ENCODE measurements around the gene TIAL1. TPM values are rescaled to one million over a fixed set of nuclear protein-coding genes. Genes with fewer than 3 reads are reported as not detected.
A peak's percentile ranks its signal among the peaks of the same experiment; 100 is the strongest.

The TIAL1 gene
- total and polyA plus RNA-seq, 5 donors from 2014 or later, result 9.2 to 205 (median 12.4) TPM

- H3K4me1 Mint-ChIP-seq, result peaks cover 6 to 23% (median 12%) of the 10 kb centered on the region in 4 donors
- peaks cover 0 to 7% of the 10 kb centered on the region in 2 experiments for H3K9me3 ChIP-seq (ENCODE audit: control insufficient read depth in 2 of 2, low read length in 2 of 2)
- H3K27ac ChIP-seq (ENCODE audit: insufficient read depth, low read length, poor library complexity, severe bottlenecking), result no peak overlapping the region
- no peaks in the 10 kb centered on the region for H3K36me3 ChIP-seq (ENCODE audit: control insufficient read depth, insufficient read depth, low read length)
- ATAC-seq (ENCODE audit: low read depth in 2 of 2) (no peak), DNase-seq (no peak)
- no peaks in the 10 kb centered on the region for H3K36me3 Mint-ChIP-seq
- H3K9me3 Mint-ChIP-seq, result no peaks in the 10 kb centered on the region
- peaks cover 14% of the 10 kb centered on the region for H3K4me1 ChIP-seq (ENCODE audit: control insufficient read depth, insufficient read depth, low read length, poor library complexity, severe bottlenecking)
- no peak overlapping the region for H3K4me3 Mint-ChIP-seq
- H3K27ac Mint-ChIP-seq, result no peak overlapping the region
- H3K27me3 ChIP-seq (ENCODE audit: control insufficient read depth, insufficient read depth, low read length), result no peaks in the 10 kb centered on the region
- no peak overlapping the region for H3K4me3 ChIP-seq (ENCODE audit: low read depth, low read length)
- H3K27me3 Mint-ChIP-seq, result peaks cover 11% of the 10 kb centered on the region
These were observed 43.6 kb upstream of the TIAL1 start for GRCh38 chr10:119640384-119640783.

- no peaks in the 10 kb centered on the region for H3K9me3 Mint-ChIP-seq
- H3K27me3 Mint-ChIP-seq, result peaks cover 16% of the 10 kb centered on the region
- DNase-seq (no peak), ATAC-seq (ENCODE audit: low read depth in 2 of 2) (no peak)
- no peaks in the 10 kb centered on the region for H3K36me3 ChIP-seq (ENCODE audit: control insufficient read depth, insufficient read depth, low read length)
- H3K27me3 ChIP-seq (ENCODE audit: control insufficient read depth, insufficient read depth, low read length), result no peaks in the 10 kb centered on the region
- no peak overlapping the region for H3K27ac Mint-ChIP-seq
- H3K4me1 ChIP-seq (ENCODE audit: control insufficient read depth, insufficient read depth, low read length, poor library complexity, severe bottlenecking), result peaks cover 14% of the 10 kb centered on the region
- peaks cover 6 to 23% (median 12%) of the 10 kb centered on the region in 4 donors for H3K4me1 Mint-ChIP-seq
- no peaks in the 10 kb centered on the region for H3K36me3 Mint-ChIP-seq
- no peak overlapping the region for H3K4me3 Mint-ChIP-seq
- no peak overlapping the region for H3K4me3 ChIP-seq (ENCODE audit: low read depth, low read length)
- H3K9me3 ChIP-seq (ENCODE audit: control insufficient read depth in 2 of 2, low read length in 2 of 2), result no peaks in the 10 kb centered on the region
- no peak overlapping the region for H3K27ac ChIP-seq (ENCODE audit: insufficient read depth, low read length, poor library complexity, severe bottlenecking)
These were observed 42.2 kb upstream of the TIAL1 start for GRCh38 chr10:119638982-119639381.

GRCh38 chr10:119637631-119638030 is 40.9 kb upstream of the TIAL1 start:
- H3K36me3 Mint-ChIP-seq, result no peaks in the 10 kb centered on the region
- peaks cover 2 to 14% (median 5%) of the 10 kb centered on the region in 4 donors for H3K4me1 Mint-ChIP-seq
- H3K9me3 Mint-ChIP-seq, result no peaks in the 10 kb centered on the region
- Histone ChIP-seq H3K27me3 (ENCODE audit: control insufficient read depth, insufficient read depth, low read length) (no peaks in the 10 kb centered on the region), H3K9me3 (ENCODE audit: control insufficient read depth in 2 of 2, low read length in 2 of 2) (no peaks in the 10 kb centered on the region), H3K27ac (ENCODE audit: insufficient read depth, low read length, poor library complexity, severe bottlenecking) (no peak overlapping the region), H3K36me3 (ENCODE audit: control insufficient read depth, insufficient read depth, low read length) (no peaks in the 10 kb centered on the region), H3K4me3 (ENCODE audit: low read depth, low read length) (no peak overlapping the region), H3K4me1 (ENCODE audit: control insufficient read depth, insufficient read depth, low read length, poor library complexity, severe bottlenecking) (peaks cover 8% of the 10 kb centered on the region)
- DNase-seq (no peak), ATAC-seq (ENCODE audit: low read depth in 2 of 2) (no peak)
- H3K27ac Mint-ChIP-seq, result peak overlapping the region in 1 of 3 donors; percentile 27
- peaks cover 20% of the 10 kb centered on the region for H3K27me3 Mint-ChIP-seq
- H3K4me3 Mint-ChIP-seq, result no peak overlapping the region

- Histone ChIP-seq H3K27ac (ENCODE audit: insufficient read depth, low read length, poor library complexity, severe bottlenecking) (no peak overlapping the region), H3K4me1 (ENCODE audit: control insufficient read depth, insufficient read depth, low read length, poor library complexity, severe bottlenecking) (no peaks in the 10 kb centered on the region), H3K4me3 (ENCODE audit: low read depth, low read length) (no peak overlapping the region), H3K36me3 (ENCODE audit: control insufficient read depth, insufficient read depth, low read length) (no peaks in the 10 kb centered on the region), H3K9me3 (ENCODE audit: control insufficient read depth in 2 of 2, low read length in 2 of 2) (no peaks in the 10 kb centered on the region), H3K27me3 (ENCODE audit: control insufficient read depth, insufficient read depth, low read length) (no peaks in the 10 kb centered on the region)
- Mint-ChIP-seq H3K9me3 (no peaks in the 10 kb centered on the region), H3K4me1 (no peaks in the 10 kb centered on the region), H3K27ac (no peak overlapping the region), H3K36me3 (no peaks in the 10 kb centered on the region), H3K27me3 (peaks cover 11% of the 10 kb centered on the region), H3K4me3 (no peak overlapping the region)
- no peak for DNase-seq
- ATAC-seq (ENCODE audit: low read depth in 2 of 2), result no peak
These were observed 37.4 kb upstream of the TIAL1 start for GRCh38 chr10:119634219-119634544.

GRCh38 chr10:119633538-119634218 is 36.9 kb upstream of the TIAL1 start:
- no peak overlapping the region for H3K4me3 Mint-ChIP-seq
- Histone ChIP-seq H3K4me1 (ENCODE audit: control insufficient read depth, insufficient read depth, low read length, poor library complexity, severe bottlenecking) (no peaks in the 10 kb centered on the region), H3K27me3 (ENCODE audit: control insufficient read depth, insufficient read depth, low read length) (no peaks in the 10 kb centered on the region), H3K36me3 (ENCODE audit: control insufficient read depth, insufficient read depth, low read length) (no peaks in the 10 kb centered on the region), H3K27ac (ENCODE audit: insufficient read depth, low read length, poor library complexity, severe bottlenecking) (no peak overlapping the region), H3K4me3 (ENCODE audit: low read depth, low read length) (no peak overlapping the region), H3K9me3 (ENCODE audit: control insufficient read depth in 2 of 2, low read length in 2 of 2) (no peaks in the 10 kb centered on the region)
- no peaks in the 10 kb centered on the region for H3K4me1 Mint-ChIP-seq
- H3K36me3 Mint-ChIP-seq, result no peaks in the 10 kb centered on the region
- peaks cover 11% of the 10 kb centered on the region for H3K27me3 Mint-ChIP-seq
- H3K9me3 Mint-ChIP-seq, result no peaks in the 10 kb centered on the region
- DNase-seq, result no peak
- ATAC-seq (ENCODE audit: low read depth in 2 of 2), result no peak
- peak overlapping the region in 1 of 3 donors; percentile 53 for H3K27ac Mint-ChIP-seq

- no peaks in the 10 kb centered on the region for H3K36me3 Mint-ChIP-seq
These were observed 33.5 kb upstream of the TIAL1 start for GRCh38 chr10:119630300-119630699.

GRCh38 chr10:119625570-119626280 is 29.0 kb upstream of the TIAL1 start:
- H3K4me1 ChIP-seq (ENCODE audit: control insufficient read depth, insufficient read depth, low read length, poor library complexity, severe bottlenecking), result no peaks in the 10 kb centered on the region
- H3K36me3 Mint-ChIP-seq, result no peaks in the 10 kb centered on the region
- no peak overlapping the region for H3K27ac Mint-ChIP-seq
- H3K27ac ChIP-seq (ENCODE audit: insufficient read depth, low read length, poor library complexity, severe bottlenecking), result no peak overlapping the region
- H3K9me3 ChIP-seq (ENCODE audit: control insufficient read depth in 2 of 2, low read length in 2 of 2), result no peaks in the 10 kb centered on the region
- DNase-seq (peak in 1 of 3 donors; percentile 20), ATAC-seq (ENCODE audit: low read depth in 2 of 2) (no peak)
- no peaks in the 10 kb centered on the region for H3K27me3 Mint-ChIP-seq
- no peak overlapping the region for H3K4me3 ChIP-seq (ENCODE audit: low read depth, low read length)
- no peaks in the 10 kb centered on the region for H3K36me3 ChIP-seq (ENCODE audit: control insufficient read depth, insufficient read depth, low read length)
- H3K4me3 Mint-ChIP-seq, result no peak overlapping the region
- H3K27me3 ChIP-seq (ENCODE audit: control insufficient read depth, insufficient read depth, low read length), result no peaks in the 10 kb centered on the region
- H3K9me3 Mint-ChIP-seq, result peaks cover 0 to 1% (median 0%) of the 10 kb centered on the region in 7 donors
- no peaks in the 10 kb centered on the region for H3K4me1 Mint-ChIP-seq

More at GRCh38 chr10:119630300-119630699, 33.5 kb upstream of the TIAL1 start:
- H3K27ac Mint-ChIP-seq, result no peak overlapping the region
- H3K27ac ChIP-seq (ENCODE audit: insufficient read depth, low read length, poor library complexity, severe bottlenecking), result no peak overlapping the region
- no peaks in the 10 kb centered on the region for H3K27me3 ChIP-seq (ENCODE audit: control insufficient read depth, insufficient read depth, low read length)
- peaks cover 0 to 1% (median 0%) of the 10 kb centered on the region in 7 donors for H3K9me3 Mint-ChIP-seq
- no peak overlapping the region for H3K4me3 Mint-ChIP-seq
- no peaks in the 10 kb centered on the region for H3K9me3 ChIP-seq (ENCODE audit: control insufficient read depth in 2 of 2, low read length in 2 of 2)
- ATAC-seq (ENCODE audit: low read depth in 2 of 2) (no peak), DNase-seq (no peak)
- no peaks in the 10 kb centered on the region for H3K4me1 Mint-ChIP-seq
- H3K36me3 ChIP-seq (ENCODE audit: control insufficient read depth, insufficient read depth, low read length), result no peaks in the 10 kb centered on the region
- H3K4me3 ChIP-seq (ENCODE audit: low read depth, low read length), result no peak overlapping the region
- no peaks in the 10 kb centered on the region for H3K4me1 ChIP-seq (ENCODE audit: control insufficient read depth, insufficient read depth, low read length, poor library complexity, severe bottlenecking)
- H3K27me3 Mint-ChIP-seq, result peaks cover 8% of the 10 kb centered on the region

- ATAC-seq (ENCODE audit: low read depth in 2 of 2) (no peak), DNase-seq (no peak)
- peaks cover 5% of the 10 kb centered on the region for H3K27me3 Mint-ChIP-seq
- H3K4me1 ChIP-seq (ENCODE audit: control insufficient read depth, insufficient read depth, low read length, poor library complexity, severe bottlenecking), result no peaks in the 10 kb centered on the region
- no peak overlapping the region for H3K4me3 Mint-ChIP-seq
- H3K27me3 ChIP-seq (ENCODE audit: control insufficient read depth, insufficient read depth, low read length), result no peaks in the 10 kb centered on the region
- peaks cover 0 to 9% (median 0%) of the 10 kb centered on the region in 4 donors for H3K4me1 Mint-ChIP-seq
- no peak overlapping the region for H3K27ac ChIP-seq (ENCODE audit: insufficient read depth, low read length, poor library complexity, severe bottlenecking)
- H3K36me3 ChIP-seq (ENCODE audit: control insufficient read depth, insufficient read depth, low read length), result no peaks in the 10 kb centered on the region
- no peak overlapping the region for H3K4me3 ChIP-seq (ENCODE audit: low read depth, low read length)
- H3K9me3 Mint-ChIP-seq, result no peaks in the 10 kb centered on the region
- H3K27ac Mint-ChIP-seq, result no peak overlapping the region
- H3K36me3 Mint-ChIP-seq, result no peaks in the 10 kb centered on the region
- no peaks in the 10 kb centered on the region for H3K9me3 ChIP-seq (ENCODE audit: control insufficient read depth in 2 of 2, low read length in 2 of 2)
These were observed 24.3 kb upstream of the TIAL1 start for GRCh38 chr10:119621078-119621384.

Data from CD4-positive, CD25-positive, alpha-beta regulatory T cell (primary cell).